Neural progenitor cell (in vitro differentiated cells): ENCODE data around the gene TMEM169.

ENCODE experiments used
- CTCF ChIP-seq: fragments of 200-600 bp; sonication (generic); IDR thresholded peaks from 2 replicates; pipeline ENCODE4 v1.5.1; 2017; ENCODE audit warnings: antibody characterized with exemption, mild to moderate bottlenecking
- EZH2 ChIP-seq: fragments of 200-600 bp; sonication (generic); IDR thresholded peaks from 2 replicates; pipeline ENCODE4 v1.6.1; 2017; ENCODE audit warnings: antibody characterized with exemption, mild to moderate bottlenecking, moderate library complexity
- EZH2phosphoT487 ChIP-seq: fragments of 200-600 bp; sonication (generic); IDR thresholded peaks from 2 replicates; pipeline ENCODE4 v1.6.1; 2017; ENCODE audit warnings: antibody characterized with exemption

- TF ChIP-seq CTCF: no peak
- no peak for TF ChIP-seq EZH2
- no peak for TF ChIP-seq EZH2phosphoT487
Observed at GRCh38 chr2:216149741-216150140, 68.0 kb downstream of the TMEM169 start.
